ENCODE data around the gene GOLGA6L22.
"Not testable (repeated sequence)": the region's sequence is repeated elsewhere in the genome, so short reads cannot be mapped to it uniquely, and the experiment has no call there.

DNA sequence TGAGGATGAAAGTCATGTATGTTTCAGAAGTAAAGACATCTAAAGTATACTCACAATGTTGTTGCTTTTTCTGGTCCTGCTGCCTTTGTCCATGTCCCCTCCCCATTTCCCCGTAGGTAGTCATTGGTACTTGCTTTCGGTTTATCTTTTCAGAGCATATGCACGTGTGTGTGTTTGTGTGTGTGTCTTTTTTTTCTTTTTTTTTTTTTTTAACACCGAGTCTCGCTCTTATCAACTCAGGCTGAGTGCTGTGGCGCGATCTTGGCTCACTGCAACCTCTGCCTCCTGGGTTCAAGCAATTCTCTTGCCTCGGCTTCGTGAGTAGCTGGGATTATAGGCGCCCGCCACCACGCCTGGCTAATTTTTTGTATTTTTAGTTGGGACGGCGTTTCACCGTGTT is 57.4 kb downstream of the GOLGA6L22 start:
- TF ChIP-seq CTCF (conservative IDR thresholded peaks at IDR 0.05; ENCODE audit: low read depth, low read length); SMC3 (IDR thresholded peaks at IDR 0.05; ENCODE audit: low read depth, low read length); RAD21 (IDR thresholded peaks at IDR 0.05; ENCODE audit: low read length); USF2 (IDR thresholded peaks at IDR 0.05; ENCODE audit: low read depth, low read length); POLR2A (IDR thresholded peaks at IDR 0.05; ENCODE audit: low read depth, low read length); RCOR1 (IDR thresholded peaks at IDR 0.05; ENCODE audit: insufficient replicate concordance, low read length); RFX5 (IDR thresholded peaks at IDR 0.05; ENCODE audit: low read depth, low read length); ELK1 (IDR thresholded peaks at IDR 0.05; ENCODE audit: borderline replicate concordance, low read depth, low read length); CEBPB (IDR thresholded peaks at IDR 0.05; ENCODE audit: low read depth, low read length); MXI1 (IDR thresholded peaks at IDR 0.05; ENCODE audit: borderline replicate concordance, low read depth, low read length); CHD1 (IDR thresholded peaks at IDR 0.05; ENCODE audit: low read depth, low read length); MAFK (IDR thresholded peaks at IDR 0.05; ENCODE audit: low read depth, low read length): not testable (repeated sequence)

Measured in IMR-90 (cell line).